Suprapubic skin (tissue), 4 donors: Measurements from ENCODE around the gene GRIFIN.

Experiments
- CTCF ChIP-seq, 2 donors: fragments of 200-600 bp in 1 of 2; fragments of 450-650 bp in 1 of 2; sonication (generic) in 1 of 2; IDR thresholded peaks; one replicate each; pipeline ENCODE4 v1.5.1; 2016 to 2019; ENCODE audit warnings: antibody characterized with exemption in 2 of 2, mild to moderate bottlenecking in 1 of 2, moderate library complexity in 1 of 2
- POLR2A ChIP-seq, 2 donors: fragments of 450-650 bp; IDR thresholded peaks; one replicate each; pipeline ENCODE4 v1.6.1; 2017; ENCODE audit warnings: antibody characterized with exemption in 2 of 2, mild to moderate bottlenecking in 2 of 2, moderate library complexity in 2 of 2
- POLR2AphosphoS5 ChIP-seq, 3 donors: sonication (generic); formaldehyde crosslinking; IDR thresholded peaks; one replicate each; pipeline ENCODE4 v1.6.1; 2017; ENCODE audit warnings: antibody characterized with exemption in 3 of 3

- TF ChIP-seq POLR2A (IDR thresholded peaks at IDR 0.05), result no peak
- TF ChIP-seq POLR2AphosphoS5 (IDR thresholded peaks at IDR 0.05), result no peak
- no peak for TF ChIP-seq CTCF (IDR thresholded peaks at IDR 0.05)
These were observed 36.0 kb upstream of the GRIFIN start for GRCh38 chr7:2512179-2512661.
